GM19438 (cell line): ENCODE data around the gene PPP1R3G.

Experiments used
- ATAC-seq: cut with Tn5 transposase; IDR thresholded peaks from one replicate; pipeline ENCODE4 v1.9.1; 2021; ENCODE audit warnings: low read depth; ENCODE audit not compliant: unreplicated experiment

PPP1R3G gene

GRCh38 chr6:5068153-5068751 lies 16.9 kb upstream of the PPP1R3G start:
- ATAC-seq: no peak

- ATAC-seq: no peak
Measured at GRCh38 chr6:5071216-5071615, 13.9 kb upstream of the PPP1R3G start.

- no peak for ATAC-seq
Measured at GRCh38 chr6:5072440-5072839, 12.7 kb upstream of the PPP1R3G start.

GRCh38 chr6:5073992-5074391 lies 11.1 kb upstream of the PPP1R3G start:
- ATAC-seq: no peak

GRCh38 chr6:5076931-5077330 lies 8.2 kb upstream of the PPP1R3G start:
- no peak for ATAC-seq

- no peak for ATAC-seq
Measured at GRCh38 chr6:5078121-5078669, 6.9 kb upstream of the PPP1R3G start.

GRCh38 chr6:5079692-5080091 lies 5.4 kb upstream of the PPP1R3G start:
- ATAC-seq: no peak

- no peak for ATAC-seq
Measured at GRCh38 chr6:5080574-5080973, 4.6 kb upstream of the PPP1R3G start.

- no peak for ATAC-seq
Measured at GRCh38 chr6:5081182-5081581, 4.0 kb upstream of the PPP1R3G start.

GRCh38 chr6:5081955-5082354 lies 3.2 kb upstream of the PPP1R3G start:
- no peak for ATAC-seq

- ATAC-seq: no peak
Measured at GRCh38 chr6:5082487-5083306, 2.4 kb upstream of the PPP1R3G start.

- ATAC-seq: no peak
Measured at GRCh38 chr6:5083307-5083583, 1.9 kb upstream of the PPP1R3G start.

- no peak for ATAC-seq
Measured at GRCh38 chr6:5083813-5084359, 1.3 kb upstream of the PPP1R3G start.

- ATAC-seq: no peak
Measured at GRCh38 chr6:5084360-5084780, 771 bp upstream of the PPP1R3G start.

- peak; percentile 35 for ATAC-seq
Measured at GRCh38 chr6:5085648-5086293, 630 bp downstream of the PPP1R3G start.

- no peak for ATAC-seq
Measured at GRCh38 chr6:5086294-5086890, 1.3 kb downstream of the PPP1R3G start.

- ATAC-seq: no peak
Measured at GRCh38 chr6:5087389-5087788, 2.2 kb downstream of the PPP1R3G start.

GRCh38 chr6:5088780-5089179 lies 3.6 kb downstream of the PPP1R3G start:
- no peak for ATAC-seq

GRCh38 chr6:5089481-5090438 lies 4.6 kb downstream of the PPP1R3G start:
- no peak for ATAC-seq

GRCh38 chr6:5090603-5091002 lies 5.5 kb downstream of the PPP1R3G start:
- ATAC-seq: no peak
